Vagina (tissue), 2 donors: ENCODE results near the gene NODAL. TPM values are rescaled to one million over a fixed set of nuclear protein-coding genes. Genes with fewer than 3 reads are reported as not detected.

ENCODE experiments used
- DNase-seq, 2 donors: peaks; one replicate each; pipeline ENCODE4 v3.0.0-alpha.2; 2017; ENCODE audit errors: extremely low spot score in 2 of 2
- H3K27ac ChIP-seq: fragments of 200-600 bp; sonication (generic); one replicate; pipeline ENCODE4 v1.5.1; 2019
- H3K27me3 ChIP-seq: fragments of 200-600 bp; sonication (generic); one replicate; pipeline ENCODE4 v1.5.1; 2019
- H3K36me3 ChIP-seq, 2 donors: fragments of 200-600 bp; sonication (generic); one replicate each; pipeline ENCODE4 v1.5.1; 2017 to 2019
- H3K4me1 ChIP-seq: fragments of 200-600 bp; sonication (generic); one replicate; pipeline ENCODE4 v1.5.1; 2019
- H3K4me3 ChIP-seq, 2 donors: fragments of 200-600 bp; sonication (generic); 1 replicate in 1 of 2; 2 replicates in 1 of 2; pipeline ENCODE4 v1.5.1; 2016 to 2019
- H3K9me3 ChIP-seq: fragments of 200-600 bp; sonication (generic); one replicate; pipeline ENCODE4 v1.5.1; 2019
- CTCF ChIP-seq, 3 experiments: fragments of 450-650 bp in 2 of 3; fragments of 200-600 bp in 1 of 3; sonication (generic) in 1 of 3; IDR thresholded peaks; one replicate each; pipeline ENCODE4 v1.5.1; 2017 to 2019; ENCODE audit warnings: antibody characterized with exemption in 3 of 3, mild to moderate bottlenecking in 2 of 3, moderate library complexity in 2 of 3
- POLR2A ChIP-seq, 2 donors: fragments of 450-650 bp; IDR thresholded peaks; one replicate each; pipeline ENCODE4 v1.6.1; 2017; ENCODE audit warnings: antibody characterized with exemption in 2 of 2, mild to moderate bottlenecking in 2 of 2, moderate library complexity in 2 of 2
- POLR2AphosphoS5 ChIP-seq, 2 donors: sonication (generic); formaldehyde crosslinking; IDR thresholded peaks; one replicate each; pipeline ENCODE4 v1.9.0; 2017; ENCODE audit warnings: antibody characterized with exemption in 2 of 2, mild to moderate bottlenecking in 2 of 2, low read depth in 1 of 2; ENCODE audit not compliant: insufficient read depth in 1 of 2
- intact Hi-C: fragments of 100-400 bp; cut with DNase I; formaldehyde crosslinking; loops from one replicate; pipeline ENCODE4 v1.15.1; 2023
- total RNA-seq: library from RNA; depleted of rRNA; stranded (reverse); fragments of >200 nt; gene quantifications from one replicate; pipeline ENCODE4 v1.2.3, GENCODE V29; 2016

NODAL gene
- total RNA-seq, 1 donor from 2014 or later = not detected

GRCh38 chr10:70435241-70436085 is 6.0 kb downstream of the NODAL start:
- intact Hi-C loops = no loop called here
- Histone ChIP-seq H3K27ac (no peak overlapping the region), H3K9me3 (no peaks in the 10 kb centered on the region), H3K4me3 (no peak overlapping the region), H3K4me1 (peaks cover 29% of the 10 kb centered on the region), H3K27me3 (no peaks in the 10 kb centered on the region), H3K36me3 (no peaks in the 10 kb centered on the region)
- no peak for DNase-seq
- peak in 1 of 2 donors; percentile 20 for TF ChIP-seq POLR2AphosphoS5 (IDR thresholded peaks at IDR 0.05; ENCODE audit: insufficient read depth in 1 of 2, low read depth in 1 of 2)
- TF ChIP-seq CTCF (IDR thresholded peaks at IDR 0.05) = no peak
- TF ChIP-seq POLR2A (IDR thresholded peaks at IDR 0.05) = no peak

DNA sequence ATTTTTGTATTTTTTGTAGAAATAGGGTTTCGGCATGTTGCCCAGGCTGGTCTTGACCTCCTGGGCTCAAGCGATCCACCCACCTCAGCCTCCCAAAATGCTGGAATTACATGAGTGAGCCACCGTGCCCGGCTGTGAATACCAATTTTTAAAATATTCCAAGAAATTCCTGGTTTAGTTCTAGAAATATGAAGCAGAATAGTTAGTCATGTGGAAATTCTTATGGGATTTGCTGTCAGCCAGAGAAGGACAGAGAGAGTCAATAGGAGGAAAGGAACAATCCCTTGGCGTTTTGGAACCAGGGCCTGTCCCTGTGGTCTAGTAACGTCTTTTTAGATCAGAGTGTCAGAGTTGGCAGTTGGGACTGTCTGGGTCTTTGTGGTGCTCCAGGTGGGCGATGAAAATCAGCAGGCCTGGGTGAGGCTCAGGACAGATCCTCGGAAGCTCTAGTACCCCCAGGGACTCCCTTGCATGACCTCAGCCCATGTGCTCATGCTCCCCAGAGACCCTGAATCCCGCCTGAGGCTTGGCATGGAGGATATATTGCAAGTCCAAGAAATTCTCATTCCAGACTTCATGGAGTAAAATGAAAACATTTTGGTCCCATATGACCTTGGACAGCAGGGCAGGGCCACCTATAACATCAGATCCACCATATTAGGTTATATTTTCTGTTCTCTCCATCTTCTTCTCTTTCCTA is 7.8 kb downstream of the NODAL start:
- H3K4me1 ChIP-seq = peaks cover 36% of the 10 kb centered on the region
- H3K27ac ChIP-seq = peak overlapping the region; percentile 10
- no peaks in the 10 kb centered on the region for H3K27me3 ChIP-seq
- no peaks in the 10 kb centered on the region for H3K9me3 ChIP-seq
- no peak overlapping the region for H3K4me3 ChIP-seq
- no peak for TF ChIP-seq POLR2A (IDR thresholded peaks at IDR 0.05)
- TF ChIP-seq POLR2AphosphoS5 (IDR thresholded peaks at IDR 0.05; ENCODE audit: insufficient read depth in 1 of 2, low read depth in 1 of 2) = peak in 1 of 2 donors; percentile 9
- no peaks in the 10 kb centered on the region for H3K36me3 ChIP-seq
- no peak for DNase-seq
- intact Hi-C loops = no loop called here

- H3K4me1 ChIP-seq = peaks cover 36% of the 10 kb centered on the region
- no peaks in the 10 kb centered on the region for H3K9me3 ChIP-seq
- DNase-seq = no peak
- H3K4me3 ChIP-seq = no peak overlapping the region
- no peaks in the 10 kb centered on the region for H3K27me3 ChIP-seq
- H3K27ac ChIP-seq = peak overlapping the region; percentile 10
- intact Hi-C loops = no loop called here
- peaks cover 0 to 6% of the 10 kb centered on the region in 2 donors for H3K36me3 ChIP-seq
- no peak for TF ChIP-seq CTCF (IDR thresholded peaks at IDR 0.05)
- TF ChIP-seq POLR2AphosphoS5 (IDR thresholded peaks at IDR 0.05; ENCODE audit: insufficient read depth in 1 of 2, low read depth in 1 of 2) = no peak
- TF ChIP-seq POLR2A (IDR thresholded peaks at IDR 0.05) = no peak
These were observed 8.8 kb downstream of the NODAL start for GRCh38 chr10:70432561-70433263.

DNA sequence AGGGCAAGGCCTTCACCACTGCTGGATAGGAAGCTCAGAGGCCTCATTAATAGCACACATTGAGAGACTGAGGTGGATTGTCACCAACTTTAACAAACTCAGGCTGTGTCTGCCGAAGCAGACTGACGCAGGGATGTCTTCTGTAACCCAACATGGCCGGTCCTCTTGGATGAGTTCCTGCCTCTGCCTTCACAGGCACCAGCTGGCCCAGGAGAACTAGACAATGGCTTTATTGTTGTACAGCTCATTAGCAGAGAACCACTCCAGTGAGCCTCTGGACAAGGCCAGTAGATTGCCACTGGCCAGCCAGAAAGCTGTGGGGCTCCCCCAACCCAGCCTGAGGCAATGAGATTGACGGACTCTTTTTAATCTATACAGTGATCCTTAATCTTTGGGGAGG is 9.4 kb downstream of the NODAL start:
- intact Hi-C loops = no loop called here
- TF ChIP-seq POLR2A (IDR thresholded peaks at IDR 0.05) = no peak
- no peaks in the 10 kb centered on the region for H3K27me3 ChIP-seq
- H3K4me1 ChIP-seq = peaks cover 36% of the 10 kb centered on the region
- no peaks in the 10 kb centered on the region for H3K9me3 ChIP-seq
- DNase-seq = no peak
- H3K36me3 ChIP-seq = peaks cover 0 to 12% of the 10 kb centered on the region in 2 donors
- peak overlapping the region; percentile 70 for H3K27ac ChIP-seq
- H3K4me3 ChIP-seq = no peak overlapping the region

- DNase-seq = peak in 1 of 2 donors; percentile 95
- H3K27me3 ChIP-seq = no peaks in the 10 kb centered on the region
- H3K27ac ChIP-seq = peak overlapping the region; percentile 70
- intact Hi-C loops = no loop called here
- H3K36me3 ChIP-seq = peaks cover 0 to 25% of the 10 kb centered on the region in 2 donors
- H3K9me3 ChIP-seq = no peaks in the 10 kb centered on the region
- TF ChIP-seq POLR2AphosphoS5 (IDR thresholded peaks at IDR 0.05; ENCODE audit: insufficient read depth in 1 of 2, low read depth in 1 of 2) = peak; percentile 34 to 76
- TF ChIP-seq POLR2A (IDR thresholded peaks at IDR 0.05) = no peak
- peak in 1 of 3 experiments; percentile 15 for TF ChIP-seq CTCF (IDR thresholded peaks at IDR 0.05)
- H3K4me1 ChIP-seq = peaks cover 36% of the 10 kb centered on the region
- no peak overlapping the region for H3K4me3 ChIP-seq
These were observed 10.7 kb downstream of the NODAL start for GRCh38 chr10:70430493-70431445.
